HS-27A (cell line): ENCODE data around the gene TNKS1BP1.
"Not testable (repeated sequence)": the region's sequence is repeated elsewhere in the genome, so short reads cannot be mapped to it uniquely, and the experiment has no call there.

Experiments
- DNase-seq: peaks from one replicate; pipeline ENCODE4 v3.0.0-alpha.2; 2012; ENCODE audit warnings: low read depth, missing footprints

TNKS1BP1 gene

GRCh38 chr11:57354699-57355098 is 29.9 kb upstream of the TNKS1BP1 start:
- DNase-seq = no peak

GRCh38 chr11:57353852-57354251 is 29.1 kb upstream of the TNKS1BP1 start:
- no peak for DNase-seq

- no peak for DNase-seq
Observed at GRCh38 chr11:57353446-57353845, 28.7 kb upstream of the TNKS1BP1 start.

GRCh38 chr11:57353036-57353435 is 28.3 kb upstream of the TNKS1BP1 start:
- no peak for DNase-seq

- DNase-seq = no peak
Observed at GRCh38 chr11:57349491-57350274, 24.9 kb upstream of the TNKS1BP1 start.

- DNase-seq = no peak
Observed at GRCh38 chr11:57348636-57349313, 24.0 kb upstream of the TNKS1BP1 start.

- DNase-seq = no peak
Observed at GRCh38 chr11:57348052-57348451, 23.3 kb upstream of the TNKS1BP1 start.

- no peak for DNase-seq
Observed at GRCh38 chr11:57347336-57347735, 22.6 kb upstream of the TNKS1BP1 start.

GRCh38 chr11:57345555-57346211 is 20.9 kb upstream of the TNKS1BP1 start:
- DNase-seq = no peak

- no peak for DNase-seq
Observed at GRCh38 chr11:57344826-57345225, 20.1 kb upstream of the TNKS1BP1 start.

GRCh38 chr11:57343825-57344224 is 19.1 kb upstream of the TNKS1BP1 start:
- no peak for DNase-seq

- DNase-seq = no peak
Observed at GRCh38 chr11:57342702-57343101, 17.9 kb upstream of the TNKS1BP1 start.

GRCh38 chr11:57341250-57341808 is 16.6 kb upstream of the TNKS1BP1 start:
- no peak for DNase-seq

- no peak for DNase-seq
Observed at GRCh38 chr11:57340039-57340615, 15.4 kb upstream of the TNKS1BP1 start.

GRCh38 chr11:57339328-57339727 is 14.6 kb upstream of the TNKS1BP1 start:
- no peak for DNase-seq

- DNase-seq = no peak
Observed at GRCh38 chr11:57338142-57338541, 13.4 kb upstream of the TNKS1BP1 start, which contains the start of gene P2RX3. Gene P2RX3 (plus strand): TSS chr11:57338352. CDS start chr11:57338551, 199 bp downstream.

GRCh38 chr11:57336856-57337255 is 12.1 kb upstream of the TNKS1BP1 start:
- not testable (repeated sequence) for DNase-seq

GRCh38 chr11:57336111-57336666 is 11.4 kb upstream of the TNKS1BP1 start:
- no peak for DNase-seq

GRCh38 chr11:57335343-57336110 is 10.8 kb upstream of the TNKS1BP1 start, which contains the start of gene SSRP1:
Gene SSRP1 (minus strand): TSS chr11:57335892. CDS start chr11:57335121, 771 bp downstream.
- no peak for DNase-seq

- no peak for DNase-seq
Observed at GRCh38 chr11:57335023-57335342, 10.2 kb upstream of the TNKS1BP1 start.
